H1 (cell line): ENCODE data around the gene DPT. TPM values are rescaled to one million over a fixed set of nuclear protein-coding genes. Genes with fewer than 3 reads are reported as not detected.

Source experiments
- CTCF ChIA-PET: fragments of 300-600 bp; sonication (Branson Sonifier 250); formaldehyde crosslinking; loops from one replicate; lab custom pipeline; 2021; ENCODE audit not compliant: partially characterized antibody; lab: Charles Lee
- POLR2A ChIA-PET: fragments of 300-600 bp; sonication (Branson Sonifier 250); formaldehyde crosslinking; loops from one replicate; lab custom pipeline; 2021; ENCODE audit warnings: inconsistent platforms; ENCODE audit not compliant: partially characterized antibody; lab: Charles Lee
- DNase-seq, 2 experiments: peaks; one replicate each; pipeline versions ENCODE4 v3.0.0 to v3.0.0-alpha.2; 2010 to 2022; ENCODE audit warnings: low spot score in 2 of 2, low read depth in 1 of 2, mixed read lengths in 1 of 2
- FAIRE-seq: peaks from 2 replicates; lab custom pipeline; 2011; peaks lifted over from hg19 to GRCh38; lab: Jason Lieb, UNC
- H2AFZ ChIP-seq: 2 replicates; pipeline ENCODE4 v1.8.1; 2012; ENCODE audit warnings: low read length, inconsistent platforms
- H2AK5ac ChIP-seq: 2 replicates; pipeline ENCODE4 v1.6.1; 2013; ENCODE audit warnings: low read depth, low read length
- H2BK120ac ChIP-seq: replicated peaks from 2 replicates; pipeline ENCODE3; 2013; ENCODE audit warnings: low read depth, low read length, inconsistent platforms
- H2BK12ac ChIP-seq: 2 replicates; pipeline ENCODE4 v1.6.1; 2013; ENCODE audit warnings: low read depth, low read length
- H2BK15ac ChIP-seq: 2 replicates; pipeline ENCODE4 v1.6.1; 2013; ENCODE audit warnings: low read length
- H2BK20ac ChIP-seq: 2 replicates; pipeline ENCODE4 v1.6.1; 2013; ENCODE audit warnings: low read length
- H2BK5ac ChIP-seq: 2 replicates; pipeline ENCODE4 v1.6.1; 2013; ENCODE audit warnings: low read depth, low read length
- H3K14ac ChIP-seq: 2 replicates; pipeline ENCODE4 v1.6.1; 2013; ENCODE audit warnings: inconsistent platforms; ENCODE audit not compliant: insufficient read length
- H3K18ac ChIP-seq: 2 replicates; pipeline ENCODE4 v1.6.1; 2013; ENCODE audit warnings: low read length; ENCODE audit errors: extremely low read depth
- H3K23ac ChIP-seq: 2 replicates; pipeline ENCODE4 v1.6.1; 2013; ENCODE audit warnings: inconsistent platforms; ENCODE audit not compliant: insufficient read length
- H3K23me2 ChIP-seq: 2 replicates; pipeline ENCODE4 v1.6.1; 2013; ENCODE audit warnings: low read depth, low read length
- H3K27ac ChIP-seq: 2 replicates; pipeline ENCODE4 v1.6.1; 2011; ENCODE audit warnings: low read depth, low read length, inconsistent platforms
- H3K27me3 ChIP-seq, 4 experiments: replicated peaks in 1 of 4; 1 replicate in 1 of 4; 2 replicates in 3 of 4; pipeline versions ENCODE4 v1.6.1 to v1.8.1; 2011 to 2013; ENCODE audit warnings: low read length in 3 of 4, mild to moderate bottlenecking in 3 of 4, inconsistent platforms in 2 of 4, mixed read lengths in 2 of 4, moderate library complexity in 1 of 4; ENCODE audit not compliant: control insufficient read depth in 3 of 4, insufficient read depth in 3 of 4; ENCODE audit errors: extremely low read depth in 1 of 4
- H3K36me3 ChIP-seq, 4 experiments: 2 replicates each; pipeline versions ENCODE4 v1.6.1 to v1.8.1; 2011 to 2013; ENCODE audit warnings: mild to moderate bottlenecking in 4 of 4, low read length in 3 of 4, moderate library complexity in 2 of 4, control low read depth in 1 of 4, inconsistent platforms in 1 of 4; ENCODE audit not compliant: insufficient read depth in 4 of 4, control insufficient read depth in 2 of 4
- H3K4ac ChIP-seq: replicated peaks from 2 replicates; pipeline ENCODE3; 2013; ENCODE audit warnings: low read length, low read depth, mixed read lengths, inconsistent platforms; ENCODE audit not compliant: insufficient read length
- H3K4me1 ChIP-seq, 4 experiments: replicated peaks in 1 of 4; 1 replicate in 1 of 4; 2 replicates in 3 of 4; pipeline versions ENCODE4 v1.6.1 to v1.8.1; 2011 to 2013; ENCODE audit warnings: low read length in 3 of 4, inconsistent platforms in 2 of 4, mixed read lengths in 1 of 4; ENCODE audit not compliant: insufficient read depth in 4 of 4, control insufficient read depth in 3 of 4
- H3K4me2 ChIP-seq, 2 experiments: 2 replicates each; pipeline versions ENCODE4 v1.6.1 to v1.8.1; 2011 to 2013; ENCODE audit warnings: low read depth in 2 of 2, low read length in 2 of 2, control low read depth in 1 of 2, inconsistent platforms in 1 of 2, mild to moderate bottlenecking in 1 of 2; ENCODE audit not compliant: insufficient read depth in 1 of 2
- H3K4me3 ChIP-seq, 4 experiments: fragments of 200-600, 300-600 bp in 1 of 4; sonication (generic), shearing (Covaris generic), sonication (Bioruptor Twin) in 1 of 4; 2 replicates each; pipeline versions ENCODE4 v1.5.1 to v1.8.1; 2011 to 2016; ENCODE audit warnings: low read length in 4 of 4, low read depth in 3 of 4, control low read depth in 2 of 4, inconsistent platforms in 2 of 4, mild to moderate bottlenecking in 2 of 4, mixed read lengths in 1 of 4, moderate library complexity in 1 of 4; ENCODE audit not compliant: insufficient read depth in 2 of 4; ENCODE audit errors: extremely low read depth in 1 of 4
- H3K56ac ChIP-seq: replicated peaks from 2 replicates; pipeline ENCODE3; 2013; ENCODE audit warnings: low read depth, mild to moderate bottlenecking, mixed read lengths, low read length, inconsistent platforms; ENCODE audit not compliant: insufficient read length
- H3K79me1 ChIP-seq: 2 replicates; pipeline ENCODE4 v1.6.1; 2013; ENCODE audit warnings: low read depth, low read length, control low read depth
- H3K79me2 ChIP-seq, 2 experiments: 2 replicates each; pipeline versions ENCODE4 v1.6.1 to v1.8.1; 2012 to 2013; ENCODE audit warnings: low read length in 2 of 2, mild to moderate bottlenecking in 2 of 2, inconsistent platforms in 1 of 2; ENCODE audit not compliant: insufficient read depth in 2 of 2, control insufficient read depth in 1 of 2
- H3K9ac ChIP-seq, 4 experiments: replicated peaks in 1 of 4; 1 replicate in 1 of 4; 2 replicates in 3 of 4; pipeline versions ENCODE4 v1.6.1 to v1.8.1; 2011 to 2013; ENCODE audit warnings: low read depth in 3 of 4, low read length in 3 of 4, control low read depth in 2 of 4, mild to moderate bottlenecking in 2 of 4, moderate library complexity in 2 of 4, inconsistent platforms in 1 of 4; ENCODE audit errors: extremely low read depth in 1 of 4
- H3K9me3 ChIP-seq, 2 experiments: 2 replicates each; pipeline versions ENCODE4 v1.6.1 to v1.8.1; 2012 to 2013; ENCODE audit warnings: mild to moderate bottlenecking in 2 of 2, moderate library complexity in 2 of 2, control low read depth in 1 of 2, inconsistent platforms in 1 of 2, low read depth in 1 of 2, low read length in 1 of 2, mixed read lengths in 1 of 2; ENCODE audit not compliant: insufficient read depth in 2 of 2
- H4K20me1 ChIP-seq, 2 experiments: replicated peaks in 1 of 2; 2 replicates each; pipeline versions ENCODE3 to v1.8.1; 2011 to 2013; ENCODE audit warnings: inconsistent platforms in 2 of 2, low read length in 2 of 2, mild to moderate bottlenecking in 1 of 2; ENCODE audit not compliant: insufficient read depth in 2 of 2, control insufficient read depth in 1 of 2
- H4K5ac ChIP-seq: 2 replicates; pipeline ENCODE4 v1.6.1; 2013; ENCODE audit warnings: low read length, low read depth, mixed read lengths, inconsistent platforms; ENCODE audit not compliant: insufficient read length
- H4K8ac ChIP-seq: 2 replicates; pipeline ENCODE4 v1.8.0; 2013; ENCODE audit warnings: mild to moderate bottlenecking, moderate library complexity, low read length, inconsistent platforms; ENCODE audit not compliant: insufficient read depth; ENCODE audit errors: extremely low read depth
- H4K91ac ChIP-seq: replicated peaks from 2 replicates; pipeline ENCODE3; 2013; ENCODE audit warnings: low read length, mixed read lengths, inconsistent platforms; ENCODE audit not compliant: insufficient read length
- BACH1 ChIP-seq: IDR thresholded peaks from 2 replicates; pipeline ENCODE4 v1.6.1; 2012; ENCODE audit warnings: low read length, improper control_type of control experiment
- WGBS, 2 experiments: shearing (Covaris generic) in 1 of 2; methylation state at CpG; one replicate each; pipeline versions ENCODE4 v1.1.6 to v1.1.7; 2013 to 2015; ENCODE audit warnings: low lambda C conversion rate in 2 of 2, mixed read lengths in 2 of 2, inconsistent platforms in 1 of 2, low coverage in 1 of 2, missing lambda C conversion rate in 1 of 2; ENCODE audit not compliant: insufficient replicate concordance in 2 of 2, insufficient coverage in 1 of 2, insufficient read length in 1 of 2; ENCODE audit errors: extremely low coverage in 1 of 2, missing lambda C conversion rate in 1 of 2; 5-methylcytosine and 5-hydroxymethylcytosine counted together
- polyA plus RNA-seq, 7 experiments: library from polyadenylated mRNA; depleted of rRNA in 3 of 7; stranded (reverse) in 5 of 7; unstranded in 2 of 7; fragments of >200 nt in 5 of 7; fragments of 200-250 nt in 2 of 7; gene quantifications; 1 replicate in 5 of 7; 2 replicates in 1 of 7; 4 replicates in 1 of 7; pipeline versions ENCODE4 v1.2.1 to v1.2.3, GENCODE V29; 2011 to 2013; ENCODE audit warnings: missing spikeins in 2 of 7, mixed read lengths in 2 of 7
- total RNA-seq: library from RNA; stranded (reverse); fragmentation: NEBNext Ultra II Directional; extraction: Animal tissue kit (Norgen Biotek cat#: 25700); gene quantifications from 2 replicates; pipeline ENCODE4 v1.2.1, GENCODE V29; 2021

Gene DPT
- total and polyA plus RNA-seq, 2 of the 8 experiments (the other 6 are each of a cell fraction or from before 2014, with no cell fraction given), result not detected

- no peaks in the 10 kb centered on the region for H3K23me2 ChIP-seq
- H3K36me3 ChIP-seq, result no peaks in the 10 kb centered on the region
- no peak overlapping the region for H2BK15ac ChIP-seq
- no peak overlapping the region for H2BK5ac ChIP-seq
- no peak for FAIRE-seq
- H3K27me3 ChIP-seq, result no peaks in the 10 kb centered on the region
- H3K23ac ChIP-seq, result no peak overlapping the region
- H3K9ac ChIP-seq, result no peak overlapping the region
- POLR2A ChIA-PET, result no interaction called here
- no peak overlapping the region for H3K56ac ChIP-seq
- no peaks in the 10 kb centered on the region for H3K79me2 ChIP-seq
- H3K4me1 ChIP-seq, result peaks cover 0 to 2% (median 0%) of the 10 kb centered on the region in 4 experiments; a peak in 1 of 7 replicates
- H2BK12ac ChIP-seq, result no peak overlapping the region
- DNase-seq, result no peak
- H4K5ac ChIP-seq, result no peak overlapping the region
- no peak overlapping the region for H3K4me3 ChIP-seq
- H3K79me1 ChIP-seq, result no peaks in the 10 kb centered on the region
- H2AK5ac ChIP-seq, result no peak overlapping the region
- TF ChIP-seq BACH1, result no peak
- TF ChIP-seq, all 59 proteins: peak for 0
- Histone ChIP-seq H2AFZ (no peak overlapping the region), H4K91ac (no peak overlapping the region), H3K27ac (no peak overlapping the region), H2BK20ac (no peak overlapping the region), H4K8ac (no peak overlapping the region), H2BK120ac (no peak overlapping the region), H3K9me3 (no peaks in the 10 kb centered on the region), H3K4me2 (no peak overlapping the region), H3K4ac (no peak overlapping the region), H3K14ac (no peak overlapping the region), H4K20me1 (no peaks in the 10 kb centered on the region), H3K18ac (no peak overlapping the region)
- 100% methylated on average over 2 of the region's 2 CpGs; no CpG with 5 or more reads in 1 of the 2 experiments for WGBS, 2 experiments
- CTCF ChIA-PET, result no interaction called here
These were observed 35.2 kb downstream of the DPT start for GRCh38 chr1:168693872-168694238.
